Hippocampal formation (tissue), 2 donors: ENCODE results near the gene ARHGAP8.
"Not testable (repeated sequence)": the region's sequence is repeated elsewhere in the genome, so short reads cannot be mapped to it uniquely, and the experiment has no call there.

Source experiments
- DNase-seq, 2 donors: peaks; one replicate each; lab custom pipeline; 2025; lab: John Stamatoyannopoulos, UW

The ARHGAP8 gene

DNA sequence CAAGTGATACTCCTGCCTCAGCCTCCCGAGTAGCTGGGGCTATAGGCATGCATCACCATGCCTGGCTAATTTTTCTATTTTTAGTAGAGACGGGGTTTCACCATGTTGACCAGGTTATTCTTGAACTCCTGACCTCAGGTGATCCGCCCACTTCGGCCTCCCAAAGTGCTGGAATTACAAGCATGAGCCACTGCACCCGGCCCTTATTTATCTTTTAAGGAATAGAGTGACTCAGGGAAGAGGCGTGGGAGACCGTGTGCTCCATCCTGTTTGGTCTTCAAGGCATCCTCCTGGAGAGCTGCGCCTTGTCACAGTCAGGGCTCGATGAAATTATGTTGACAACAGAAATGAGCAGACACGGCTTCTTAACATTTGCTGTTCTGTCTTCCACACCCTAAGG is 12.7 kb upstream of the ARHGAP8 start:
- DNase-seq = not testable (repeated sequence)

DNA sequence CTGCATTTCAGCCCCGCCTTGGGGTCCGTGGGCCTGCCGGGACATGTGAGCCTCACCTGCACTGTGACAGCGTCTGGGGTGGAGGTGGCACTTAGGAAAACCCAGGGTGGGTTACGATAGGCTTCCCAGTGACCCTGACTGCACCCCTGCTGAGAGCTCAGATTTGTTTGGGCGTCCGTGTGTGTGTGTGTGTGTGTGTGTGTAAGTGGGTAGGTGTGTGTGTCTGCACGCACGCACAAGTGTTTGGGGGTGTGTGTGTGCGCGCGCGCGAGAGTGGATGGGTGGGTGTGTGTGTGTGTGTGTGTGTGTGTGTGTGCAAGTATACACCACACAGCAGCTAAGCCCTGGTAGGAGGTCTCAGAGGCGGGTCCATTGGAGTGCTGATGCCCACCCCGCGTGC is 12.1 kb upstream of the ARHGAP8 start:
- no peak for DNase-seq

DNA sequence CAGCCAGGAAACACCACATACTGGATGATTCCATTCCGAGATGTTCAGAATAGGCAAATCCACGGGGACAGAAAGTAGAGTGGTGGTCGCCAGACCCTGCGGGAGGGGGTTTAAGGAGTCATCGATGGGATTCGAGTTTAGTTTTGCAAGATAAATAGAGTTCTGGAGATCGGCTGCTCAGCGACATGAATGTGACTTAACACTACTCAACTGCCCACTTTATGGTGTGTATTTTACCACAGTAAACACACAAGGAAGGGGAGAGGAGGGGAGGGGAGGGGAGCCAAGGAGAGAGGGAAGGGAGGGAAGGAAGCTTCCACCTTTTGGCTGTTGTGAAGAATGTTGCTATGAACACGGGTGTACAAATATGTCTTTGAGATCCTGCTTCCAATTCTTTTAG is 10.4 kb upstream of the ARHGAP8 start:
- DNase-seq = no peak

DNA sequence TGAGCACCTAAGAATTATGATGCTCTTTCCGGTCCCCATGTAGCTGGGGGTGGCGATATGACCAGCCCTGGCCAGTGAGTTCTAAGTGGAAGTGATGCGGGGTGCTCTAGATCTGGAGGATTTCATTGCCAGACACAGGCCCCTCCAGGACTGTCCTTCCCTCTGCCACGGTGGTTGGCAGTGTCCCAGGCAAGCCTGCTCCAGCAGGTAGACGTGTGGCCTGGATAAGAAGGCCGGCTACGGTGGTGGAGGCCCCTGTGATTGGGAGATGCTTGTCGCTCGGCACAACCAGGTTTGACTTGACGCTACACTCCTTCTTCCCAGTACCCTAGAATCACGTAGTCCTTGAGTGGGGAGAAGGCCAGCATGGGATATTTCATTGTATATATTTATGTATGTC is 9.1 kb upstream of the ARHGAP8 start:
- no peak for DNase-seq

DNA sequence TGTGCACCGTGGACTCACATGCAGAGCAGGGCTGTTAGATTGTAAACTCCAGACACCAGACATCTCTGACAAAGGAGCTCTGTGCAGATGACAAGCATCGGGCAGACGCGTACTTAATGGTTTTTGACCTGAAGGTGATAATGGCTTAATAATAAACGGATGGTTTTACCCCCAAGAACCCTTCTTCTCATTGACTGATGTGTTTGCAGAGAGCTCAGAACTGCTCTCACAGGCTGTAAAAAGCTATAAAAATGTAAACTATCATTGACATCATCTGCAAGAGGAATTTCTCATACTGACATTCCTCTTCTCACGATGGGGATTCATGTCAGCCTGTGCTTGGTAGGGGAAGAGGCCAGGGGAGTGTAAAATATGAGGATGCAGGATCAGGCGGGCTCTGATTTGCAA is 8.6 kb upstream of the ARHGAP8 start:
- DNase-seq = no peak

DNA sequence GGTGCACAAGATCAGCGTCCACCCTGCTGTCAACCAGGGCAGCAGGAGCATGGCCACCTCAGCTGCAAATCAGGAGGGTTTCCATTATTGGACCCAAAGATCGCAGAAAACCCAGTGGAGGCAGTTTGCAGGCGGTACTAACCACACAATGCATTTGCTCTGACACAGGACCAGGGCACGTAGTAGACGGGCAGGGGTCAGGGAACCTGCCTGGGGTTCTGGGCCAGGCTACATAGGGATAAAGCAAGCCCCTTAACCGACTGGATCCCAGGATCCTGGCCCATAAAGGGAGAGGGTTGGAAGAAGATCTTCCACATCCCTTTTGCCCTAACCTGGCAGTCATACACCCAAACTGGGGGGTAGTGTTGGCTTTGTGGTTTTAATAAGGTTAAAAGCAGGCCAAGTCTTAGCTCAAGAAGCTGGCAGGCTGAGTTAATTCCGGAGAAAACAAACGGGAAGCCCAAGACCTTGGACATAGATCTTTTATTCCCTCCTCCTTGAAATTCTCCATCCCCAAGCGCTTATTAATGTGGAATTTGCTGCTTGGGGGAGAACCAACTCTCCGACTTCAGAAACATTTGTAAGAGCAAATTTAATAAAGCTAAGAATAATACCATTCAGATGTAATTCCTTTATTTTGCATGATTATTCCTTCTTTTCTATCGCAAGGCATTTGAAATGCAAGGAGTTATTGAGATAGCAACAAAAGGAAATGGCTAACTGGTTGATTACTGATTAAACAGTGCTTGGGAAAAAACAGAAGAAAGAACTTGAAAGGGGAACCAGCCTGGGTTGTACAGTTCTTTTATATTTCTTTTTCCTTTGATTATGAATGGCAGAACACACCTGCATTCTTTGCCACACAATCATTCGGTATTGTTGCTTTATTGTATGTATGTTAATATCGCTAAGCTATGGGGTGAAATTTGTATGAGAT is 6.3 kb upstream of the ARHGAP8 start:
- DNase-seq = no peak

- DNase-seq = not testable (repeated sequence)
Measured at GRCh38 chr22:44747784-44748127, 4.6 kb upstream of the ARHGAP8 start.

GRCh38 chr22:44748524-44748923 is 3.9 kb upstream of the ARHGAP8 start:
- DNase-seq = no peak

- no peak for DNase-seq
Measured at GRCh38 chr22:44750481-44750880, 1.9 kb upstream of the ARHGAP8 start.

GRCh38 chr22:44753189-44754042 is 1.0 kb downstream of the ARHGAP8 start:
- DNase-seq = no peak

- DNase-seq = no peak
Measured at GRCh38 chr22:44754998-44755397, 2.6 kb downstream of the ARHGAP8 start.

- no peak for DNase-seq
Measured at GRCh38 chr22:44755417-44755816, 3.0 kb downstream of the ARHGAP8 start.

- DNase-seq = no peak
Measured at GRCh38 chr22:44755956-44756361, 3.6 kb downstream of the ARHGAP8 start.

DNA sequence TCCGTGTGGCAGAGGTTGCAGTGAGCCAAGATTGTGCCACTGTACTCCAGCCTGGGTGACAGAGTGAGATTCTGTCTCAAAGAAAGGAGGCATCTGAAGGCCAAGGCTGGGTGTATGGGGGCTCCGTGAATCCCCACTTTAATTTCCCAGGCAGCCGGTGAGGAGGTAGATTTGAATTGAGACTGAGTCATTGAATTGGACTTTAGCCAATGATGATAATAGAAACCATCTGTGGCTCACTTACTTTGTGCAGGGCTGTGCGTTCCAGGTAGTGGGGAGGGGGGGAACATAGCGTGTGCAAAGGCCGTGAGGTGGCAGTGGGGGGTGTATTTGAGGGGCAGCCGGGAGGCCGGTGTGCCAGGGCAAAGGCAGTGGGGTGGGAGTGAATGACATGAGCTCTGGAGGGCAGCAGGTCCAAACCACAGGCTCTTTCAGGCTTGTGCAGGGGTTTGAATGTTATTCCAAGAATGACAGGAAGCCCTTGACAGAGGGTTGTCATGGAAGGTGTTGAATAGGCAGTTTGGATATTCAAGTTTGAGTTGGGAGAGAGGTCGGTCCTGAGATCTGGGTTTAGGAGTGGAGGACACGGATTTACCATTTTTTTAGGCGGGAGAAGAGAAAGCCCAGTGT is 6.1 kb downstream of the ARHGAP8 start:
- DNase-seq = no peak

DNA sequence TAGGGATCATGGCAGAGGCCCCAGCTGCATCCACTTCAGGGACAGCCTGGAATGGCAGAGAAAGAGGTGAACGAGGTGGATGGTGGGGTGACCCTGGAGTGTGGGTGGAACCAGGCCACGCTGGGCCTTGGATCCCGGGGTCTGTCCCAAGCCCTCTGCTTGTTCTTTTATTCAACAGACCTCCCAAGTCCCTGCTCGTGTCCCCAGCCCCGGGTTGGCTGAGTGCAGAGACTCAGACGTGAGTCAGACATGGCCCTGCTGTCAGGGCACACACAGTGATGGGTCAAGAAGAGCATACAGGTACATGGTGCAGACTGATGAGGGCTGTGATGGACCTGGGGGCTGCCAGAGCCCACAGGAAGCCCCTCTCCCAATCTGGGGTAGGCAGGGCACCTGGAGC is 6.6 kb downstream of the ARHGAP8 start:
- DNase-seq = no peak

GRCh38 chr22:44759430-44760310 is 7.3 kb downstream of the ARHGAP8 start:
- DNase-seq = no peak

DNA sequence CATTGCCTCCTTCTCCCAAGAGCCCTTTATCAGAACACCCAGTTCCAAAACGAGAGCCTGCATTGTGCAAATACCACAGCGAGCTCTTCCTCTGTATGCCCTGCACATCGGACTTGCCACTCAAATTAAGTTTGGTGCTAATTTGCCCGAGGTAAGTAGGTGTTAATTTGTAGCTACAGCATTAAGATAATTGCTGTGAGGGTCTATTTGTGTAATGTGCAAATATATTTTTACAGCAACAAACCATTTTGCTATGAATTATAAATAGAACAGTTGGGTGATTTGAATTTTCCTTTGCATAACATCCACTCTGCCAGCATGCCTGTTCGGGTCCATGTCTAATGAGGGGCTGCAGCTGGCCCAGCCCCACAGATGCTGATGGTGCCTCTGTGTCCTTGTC is 8.1 kb downstream of the ARHGAP8 start:
- DNase-seq = no peak

- no peak for DNase-seq
Measured at GRCh38 chr22:44761025-44761424, 8.7 kb downstream of the ARHGAP8 start.

DNA sequence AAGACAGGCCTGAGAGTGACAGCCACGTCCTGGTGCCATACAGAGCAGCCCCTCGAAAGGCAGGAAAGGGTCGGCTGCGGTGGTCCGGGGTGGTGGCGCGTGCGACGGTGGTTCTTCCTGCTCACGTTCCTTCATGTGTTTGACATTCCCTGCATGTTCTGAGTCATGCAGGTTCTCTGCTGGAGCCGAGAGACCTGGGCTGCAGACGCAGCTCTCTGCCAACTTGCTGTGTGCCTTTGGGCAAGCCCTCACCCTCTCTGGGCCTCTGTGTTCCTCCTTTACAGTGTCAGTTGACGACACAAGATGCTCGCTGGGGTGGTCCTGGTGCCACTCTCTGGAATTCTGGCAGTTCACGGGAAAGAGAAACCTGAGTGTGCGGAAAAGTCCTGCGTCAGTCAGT is 12.0 kb downstream of the ARHGAP8 start:
- DNase-seq = no peak

DNA sequence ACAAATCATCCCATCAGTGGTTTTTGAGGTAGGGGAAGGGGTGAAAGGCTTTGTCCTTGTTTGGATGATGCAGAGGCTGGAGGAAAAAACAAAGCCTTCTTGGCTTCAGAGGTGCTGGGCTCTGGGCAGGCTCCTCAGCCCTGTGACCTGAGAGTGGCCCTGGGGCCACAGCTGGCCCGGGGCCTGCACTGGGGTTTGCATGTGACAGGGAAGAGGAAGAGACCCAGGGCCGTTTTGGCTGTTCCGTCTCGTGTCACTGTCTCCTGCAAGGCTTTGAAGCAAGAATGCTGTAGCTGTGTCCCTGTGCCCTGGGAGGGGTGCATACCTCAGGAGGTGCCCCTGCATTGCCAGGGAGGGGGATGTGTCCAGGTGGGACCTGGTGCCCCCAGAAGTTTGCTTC is 12.6 kb downstream of the ARHGAP8 start:
- no peak for DNase-seq

DNA sequence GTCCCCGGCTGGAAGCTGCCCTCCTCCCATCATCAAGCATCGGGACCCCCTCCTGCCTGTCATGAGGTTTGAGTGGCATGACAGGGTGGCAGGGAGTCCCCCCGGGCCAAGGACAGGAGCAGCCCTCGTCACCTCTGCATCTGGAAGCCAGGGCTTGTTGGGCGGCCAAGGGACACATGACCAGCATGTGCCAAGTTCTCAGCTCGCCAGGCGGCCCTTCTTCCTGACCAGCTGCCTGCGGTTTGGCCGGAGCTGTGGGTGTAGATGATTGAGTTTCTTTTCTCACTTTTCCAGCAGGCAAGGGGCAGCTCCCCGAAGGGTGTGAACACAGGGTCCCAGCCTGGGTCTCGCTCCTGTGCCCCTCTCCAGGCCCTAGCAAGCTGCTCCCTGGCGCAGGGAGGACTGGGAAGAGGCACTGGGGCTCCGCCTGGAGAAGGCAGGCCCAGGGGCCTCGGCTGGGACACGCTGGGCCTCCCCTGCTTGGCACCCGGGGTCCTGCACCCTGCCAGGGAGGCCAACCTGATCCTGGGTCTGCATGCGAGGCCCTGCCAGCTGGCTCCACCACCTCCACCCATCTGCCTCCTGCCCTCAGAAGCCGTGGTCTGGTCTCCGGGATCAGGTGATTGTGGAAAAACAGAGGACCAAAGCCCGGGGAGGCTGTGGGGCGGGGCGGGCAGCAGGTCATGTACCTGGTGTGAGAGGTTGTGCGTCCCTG is 13.4 kb downstream of the ARHGAP8 start:
- peak in 1 of 2 donors; percentile 11 for DNase-seq
